GM18951 (cell line): ENCODE data around the gene IGF2R.

Experiments
- POLR2A ChIP-seq: IDR thresholded peaks from 4 replicates; pipeline ENCODE4 v1.6.1; 2011; ENCODE audit warnings: mild to moderate bottlenecking; ENCODE audit not compliant: insufficient read length, insufficient read depth; ENCODE audit errors: extremely low read depth
- in situ Hi-C: fragments of 300-500 bp; cut with MboI; formaldehyde crosslinking; loops from one replicate; pipeline ENCODE4 v1.12.0; 2022; ENCODE audit warnings: low sequenced_read_pairs, mixed read lengths, inconsistent platforms; ENCODE audit not compliant: unreplicated experiment

Gene IGF2R

GRCh38 chr6:159982731-159983506, 14.0 kb downstream of the IGF2R start:
- in situ Hi-C loops: no loop called here
- no peak for TF ChIP-seq POLR2A

GRCh38 chr6:159983641-159984080, 14.8 kb downstream of the IGF2R start:
- in situ Hi-C loops: no loop called here
- no peak for TF ChIP-seq POLR2A

GRCh38 chr6:159984268-159984786, 15.4 kb downstream of the IGF2R start:
- no peak for TF ChIP-seq POLR2A

DNA sequence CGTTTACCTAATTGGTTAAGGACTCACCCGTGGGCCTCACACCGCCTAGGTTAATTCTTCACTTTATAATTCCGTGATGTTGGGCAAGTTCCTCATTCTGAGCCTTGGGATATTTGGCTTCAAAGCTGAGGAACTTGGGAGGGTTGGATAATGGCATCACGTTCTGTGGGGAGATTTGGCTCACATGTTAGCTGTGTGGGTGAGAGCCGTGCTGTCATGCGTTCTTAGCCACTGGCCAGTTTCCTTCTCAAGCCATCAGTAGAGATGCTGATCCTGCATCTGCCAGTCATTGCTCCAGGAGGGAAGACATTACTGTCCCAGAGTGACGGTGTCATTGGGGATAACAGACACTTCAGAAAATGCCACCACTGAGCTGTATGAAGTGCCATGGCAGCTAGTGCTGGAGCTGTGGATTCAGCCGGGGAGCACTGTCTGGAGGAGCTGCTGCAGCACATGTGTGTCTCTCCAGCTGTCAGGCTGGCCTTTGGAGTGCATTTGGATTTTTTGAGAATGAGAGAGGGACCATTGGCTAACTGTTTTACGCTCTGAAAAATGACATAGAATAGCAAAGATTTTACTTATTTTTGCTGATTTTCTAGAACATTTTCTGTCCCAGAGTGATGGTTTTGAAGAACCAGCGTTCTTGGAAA, 16.5 kb downstream of the IGF2R start:
- TF ChIP-seq POLR2A: no peak
- in situ Hi-C loops: no loop called here

More at GRCh38 chr6:159984268-159984786, 15.4 kb downstream of the IGF2R start:
- in situ Hi-C loops: no loop called here

DNA sequence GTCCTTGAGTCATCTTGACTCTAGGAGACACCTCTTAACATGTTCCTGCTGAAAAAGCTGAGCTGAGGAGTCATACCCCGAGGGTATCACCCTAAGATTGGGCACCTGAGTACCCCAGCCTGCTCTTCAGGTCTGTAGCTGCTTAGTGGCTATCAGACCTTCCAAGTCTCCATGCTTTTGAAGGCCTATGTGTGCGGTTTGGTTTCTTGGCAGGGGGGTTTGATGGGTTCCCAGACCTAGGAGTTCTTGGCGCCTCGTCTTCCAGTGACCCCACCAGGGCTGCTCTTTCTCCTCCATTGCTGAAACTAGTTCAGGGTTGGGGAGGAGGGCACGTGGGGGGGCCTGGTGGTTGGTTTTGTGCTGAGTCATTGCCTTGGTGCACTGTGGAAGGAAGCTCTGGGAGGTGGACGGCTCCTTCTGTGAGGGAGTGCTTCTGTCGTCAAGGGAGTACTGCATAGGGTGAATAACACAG, 20.1 kb downstream of the IGF2R start:
- TF ChIP-seq POLR2A: no peak
- in situ Hi-C loops: no loop called here

DNA sequence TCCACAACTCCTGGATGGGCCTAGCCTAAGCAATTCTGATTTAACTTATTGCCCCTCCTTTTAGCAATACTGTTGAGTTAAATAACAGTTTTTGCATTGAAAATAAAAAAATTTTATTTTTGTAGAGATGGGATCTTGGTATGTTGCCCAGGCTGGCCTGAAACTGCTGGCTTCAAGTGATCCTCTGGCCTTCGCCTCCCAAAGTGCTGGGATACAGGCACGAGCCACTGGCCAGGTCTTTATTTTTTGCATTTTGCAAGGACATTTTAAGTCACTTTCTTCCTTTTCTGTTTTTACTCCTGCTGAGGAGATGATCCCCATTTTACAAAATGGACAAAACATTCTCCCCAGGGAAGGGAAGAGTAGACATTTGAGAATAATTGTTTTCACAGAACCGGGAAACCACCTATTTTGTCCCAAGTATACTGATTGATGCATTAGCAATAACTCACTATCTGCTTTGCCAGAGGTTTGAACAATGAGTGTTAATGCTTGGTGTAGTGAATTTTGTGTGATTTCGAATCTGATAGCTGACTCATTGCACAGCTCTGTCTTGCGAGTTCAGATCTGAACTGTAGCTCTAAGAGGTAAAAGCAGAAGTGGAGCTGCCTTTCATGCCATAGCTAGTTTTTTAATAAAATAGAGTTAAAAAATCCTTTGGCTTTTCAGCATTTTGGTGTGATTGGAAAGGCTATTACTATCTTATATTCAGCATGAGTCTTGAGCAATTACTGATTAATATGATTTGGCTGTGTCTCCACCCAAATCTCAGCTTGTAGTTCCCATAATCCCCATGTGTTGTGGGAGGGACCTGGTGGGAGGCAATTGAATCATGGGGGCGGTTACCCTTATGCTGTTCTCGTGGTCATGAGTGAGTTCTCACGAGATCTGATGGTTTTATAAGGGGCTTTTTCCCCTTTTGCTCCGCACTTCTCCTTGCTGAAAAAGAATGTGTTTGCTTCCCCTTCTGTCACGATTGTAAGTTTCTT, 20.9 kb downstream of the IGF2R start:
- no peak for TF ChIP-seq POLR2A
- in situ Hi-C loops: no loop called here

- TF ChIP-seq POLR2A: no peak
- in situ Hi-C loops: no loop called here
These were observed 23.5 kb downstream of the IGF2R start for GRCh38 chr6:159992366-159992765.

DNA sequence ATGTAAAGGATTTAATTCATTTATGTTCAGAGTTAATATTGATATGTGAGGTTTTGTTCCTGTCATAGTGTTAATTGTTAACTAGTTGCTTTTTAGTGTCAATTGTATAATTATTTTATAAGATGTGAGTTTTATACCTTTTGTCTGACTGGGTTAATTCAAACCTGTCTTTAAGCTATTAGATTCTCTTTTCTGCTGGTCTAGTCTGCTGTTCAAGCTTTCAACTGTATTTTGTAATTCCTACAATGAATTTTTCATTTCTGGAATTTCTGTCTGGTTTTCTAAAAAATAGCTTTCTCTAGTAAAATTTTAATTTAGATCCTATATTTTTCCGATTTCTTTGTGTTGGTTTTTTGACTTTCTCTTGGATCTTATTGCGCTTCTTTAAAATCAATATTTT, 26.5 kb downstream of the IGF2R start:
- TF ChIP-seq POLR2A: no peak
- in situ Hi-C loops: no loop called here

GRCh38 chr6:159996087-159996622, 27.3 kb downstream of the IGF2R start:
- no peak for TF ChIP-seq POLR2A
- in situ Hi-C loops: no loop called here

DNA sequence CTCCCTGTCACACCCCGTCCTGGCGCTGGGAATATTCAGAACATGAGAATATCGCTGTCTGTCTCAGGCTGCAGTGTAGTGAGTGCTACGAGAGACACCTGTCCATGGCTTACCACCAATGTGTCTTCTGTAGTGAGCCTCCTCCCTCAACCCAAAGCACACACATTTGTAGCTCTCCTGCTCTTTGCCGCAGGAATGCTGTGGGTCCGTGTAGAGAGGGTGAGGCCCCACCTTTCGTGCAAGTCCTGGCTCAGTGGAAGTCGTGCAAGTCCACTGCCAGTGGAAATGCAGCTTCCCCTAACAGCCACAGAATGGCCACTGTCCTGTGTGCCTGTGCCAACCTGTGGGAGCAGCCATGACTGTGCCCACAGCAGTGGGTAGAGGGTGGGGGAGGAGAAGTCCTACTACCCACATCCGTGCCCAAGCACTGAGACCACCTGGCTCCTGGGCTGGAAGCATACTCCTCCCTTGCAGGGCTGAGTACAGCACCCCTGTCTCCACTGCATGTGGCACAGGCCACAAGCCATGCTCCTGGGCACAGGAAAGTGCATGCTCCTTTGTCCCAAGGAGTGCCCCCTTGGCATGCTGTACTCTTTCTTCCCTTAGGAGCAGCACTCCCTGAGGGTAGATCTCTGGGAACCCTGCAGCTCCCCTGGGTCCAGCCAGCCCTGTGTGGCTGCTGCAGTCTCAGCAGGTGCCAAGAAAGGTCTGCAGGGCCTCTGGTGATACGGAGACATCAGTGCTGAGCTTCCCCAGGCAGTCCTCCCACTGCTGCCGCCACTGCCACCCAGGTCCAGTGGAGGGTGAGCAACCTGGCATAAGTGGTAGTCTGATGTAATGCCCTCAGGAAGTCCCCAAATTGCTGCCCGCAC, 28.0 kb downstream of the IGF2R start:
- in situ Hi-C loops: no loop called here
- TF ChIP-seq POLR2A: no peak

DNA sequence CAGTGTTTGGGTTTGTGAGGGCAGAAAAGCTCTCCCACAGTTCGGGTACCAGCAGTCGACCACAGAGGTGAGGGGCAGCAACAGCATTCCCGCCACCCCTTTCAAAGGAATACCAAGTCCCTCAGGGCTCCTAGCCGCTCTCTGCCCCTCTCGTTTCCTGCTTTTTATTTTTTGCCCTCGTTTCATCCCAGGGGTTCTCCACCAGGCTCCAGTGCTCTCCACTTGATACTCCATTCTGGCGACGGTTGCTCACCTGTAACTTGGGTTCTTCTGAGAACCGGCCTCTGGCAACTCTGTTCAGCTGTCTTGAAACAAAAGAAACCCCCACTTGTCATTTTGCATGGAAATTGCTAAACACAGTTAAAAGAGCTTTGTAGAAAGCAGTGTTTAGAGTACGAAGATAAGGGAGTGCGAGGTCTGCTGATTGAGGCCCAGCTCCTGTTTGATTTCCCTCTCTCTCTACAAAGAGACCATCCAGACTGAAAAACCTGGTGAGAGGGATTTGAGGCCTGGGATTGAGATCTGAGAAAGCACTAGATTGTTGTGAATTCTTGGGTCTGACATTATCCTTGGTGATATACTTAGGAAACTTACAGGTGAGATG, 28.7 kb downstream of the IGF2R start:
- no peak for TF ChIP-seq POLR2A
- in situ Hi-C loops: no loop called here
